Hippocampal formation (tissue), 2 donors: ENCODE results near the gene SLC43A2.

Source experiments
- DNase-seq, 2 donors: peaks; one replicate each; lab custom pipeline; 2025; lab: John Stamatoyannopoulos, UW

Gene SLC43A2

GRCh38 chr17:1643999-1644492, 15.4 kb upstream of the SLC43A2 start:
- DNase-seq = no peak

- DNase-seq = no peak
These were observed 14.8 kb upstream of the SLC43A2 start for GRCh38 chr17:1643293-1643998.

GRCh38 chr17:1641065-1641403, 12.4 kb upstream of the SLC43A2 start:
- DNase-seq = no peak

- peak in 1 of 2 donors; percentile 49 for DNase-seq
These were observed 11.9 kb upstream of the SLC43A2 start for GRCh38 chr17:1640329-1641064.

- DNase-seq = no peak
These were observed 11.0 kb upstream of the SLC43A2 start for GRCh38 chr17:1639549-1640180.

GRCh38 chr17:1638624-1639300, 10.1 kb upstream of the SLC43A2 start:
- no peak for DNase-seq

GRCh38 chr17:1638171-1638590, 9.5 kb upstream of the SLC43A2 start:
- DNase-seq = no peak

- no peak for DNase-seq
These were observed 8.2 kb upstream of the SLC43A2 start for GRCh38 chr17:1636732-1637285.

- no peak for DNase-seq
These were observed 7.2 kb upstream of the SLC43A2 start for GRCh38 chr17:1635675-1636465.

GRCh38 chr17:1634841-1635650, 6.4 kb upstream of the SLC43A2 start:
- DNase-seq = no peak

GRCh38 chr17:1630662-1631061, 2.0 kb upstream of the SLC43A2 start:
- no peak for DNase-seq

- DNase-seq = no peak
These were observed 1.1 kb upstream of the SLC43A2 start for GRCh38 chr17:1629504-1630310.

- peak; percentile 93 to 96 for DNase-seq
These were observed 346 bp upstream of the SLC43A2 start for GRCh38 chr17:1628856-1629503.

GRCh38 chr17:1627182-1627981, 1.3 kb downstream of the SLC43A2 start:
- peak; percentile 33 to 47 for DNase-seq

- no peak for DNase-seq
These were observed 2.3 kb downstream of the SLC43A2 start for GRCh38 chr17:1626333-1626732.

- no peak for DNase-seq
These were observed 3.1 kb downstream of the SLC43A2 start for GRCh38 chr17:1625581-1625980.

- no peak for DNase-seq
These were observed 3.6 kb downstream of the SLC43A2 start for GRCh38 chr17:1625053-1625452.

GRCh38 chr17:1624650-1625049, 4.0 kb downstream of the SLC43A2 start:
- DNase-seq = no peak
